HG03439 (cell line): ENCODE measurements around the gene CHMP2A.
"Not testable (repeated sequence)": the region's sequence is repeated elsewhere in the genome, so short reads cannot be mapped to it uniquely, and the experiment has no call there.

Source experiments
- ATAC-seq: cut with Tn5 transposase; IDR thresholded peaks from one replicate; pipeline ENCODE4 v1.9.1; 2021; ENCODE audit warnings: mild to moderate bottlenecking, moderate library complexity; ENCODE audit not compliant: unreplicated experiment

CHMP2A gene

DNA sequence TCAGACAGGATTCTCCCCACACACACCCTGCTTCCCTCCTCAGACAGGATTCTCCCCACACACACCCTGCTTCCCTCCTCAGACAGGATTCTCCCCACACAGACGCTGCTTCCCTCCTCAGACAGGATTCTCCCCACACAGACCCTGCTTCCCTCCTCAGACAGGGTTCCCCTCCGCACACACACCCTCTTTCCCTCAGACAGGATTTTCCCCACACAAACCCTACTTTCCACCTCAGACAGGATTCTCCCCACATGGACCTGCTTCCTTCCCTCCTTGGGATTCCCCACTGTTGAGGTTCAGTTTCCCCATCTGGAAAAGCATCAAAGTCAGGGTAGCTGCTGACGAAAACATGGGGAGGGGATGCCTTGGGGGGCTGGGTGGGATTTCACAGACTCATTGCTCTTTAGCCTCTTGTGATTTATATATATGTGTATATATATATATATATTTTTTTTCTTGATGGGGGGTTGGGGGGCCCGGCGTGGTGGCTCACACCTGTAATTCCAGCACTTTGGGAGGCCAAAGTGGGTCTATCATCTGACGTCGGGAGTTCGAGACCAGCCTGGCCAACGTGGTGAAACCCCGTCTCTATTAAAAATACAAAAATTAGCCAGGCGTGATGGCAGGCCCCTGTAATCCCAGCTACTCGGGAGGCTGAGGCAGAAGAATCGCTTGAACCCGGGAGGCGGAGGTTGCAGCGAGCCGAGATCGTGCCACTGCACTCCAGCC, 12.1 kb downstream of the CHMP2A start:
- not testable (repeated sequence) for ATAC-seq

DNA sequence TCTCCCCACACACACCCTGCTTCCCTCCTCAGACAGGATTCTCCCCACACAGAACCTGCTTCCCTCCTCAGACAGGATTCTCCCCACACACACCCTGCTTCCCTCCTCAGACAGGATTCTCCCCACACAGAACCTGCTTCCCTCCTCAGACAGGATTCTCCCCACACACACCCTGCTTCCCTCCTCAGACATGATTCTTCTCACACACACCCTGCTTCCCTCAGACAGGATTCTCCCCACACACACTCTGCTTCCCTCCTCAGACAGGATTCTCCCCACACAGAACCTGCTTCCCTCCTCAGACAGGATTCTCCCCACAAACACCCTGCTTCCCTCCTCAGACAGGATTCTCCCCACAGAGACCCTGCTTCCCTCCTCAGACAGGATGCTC, 15.7 kb downstream of the CHMP2A start:
- ATAC-seq: not testable (repeated sequence)

DNA sequence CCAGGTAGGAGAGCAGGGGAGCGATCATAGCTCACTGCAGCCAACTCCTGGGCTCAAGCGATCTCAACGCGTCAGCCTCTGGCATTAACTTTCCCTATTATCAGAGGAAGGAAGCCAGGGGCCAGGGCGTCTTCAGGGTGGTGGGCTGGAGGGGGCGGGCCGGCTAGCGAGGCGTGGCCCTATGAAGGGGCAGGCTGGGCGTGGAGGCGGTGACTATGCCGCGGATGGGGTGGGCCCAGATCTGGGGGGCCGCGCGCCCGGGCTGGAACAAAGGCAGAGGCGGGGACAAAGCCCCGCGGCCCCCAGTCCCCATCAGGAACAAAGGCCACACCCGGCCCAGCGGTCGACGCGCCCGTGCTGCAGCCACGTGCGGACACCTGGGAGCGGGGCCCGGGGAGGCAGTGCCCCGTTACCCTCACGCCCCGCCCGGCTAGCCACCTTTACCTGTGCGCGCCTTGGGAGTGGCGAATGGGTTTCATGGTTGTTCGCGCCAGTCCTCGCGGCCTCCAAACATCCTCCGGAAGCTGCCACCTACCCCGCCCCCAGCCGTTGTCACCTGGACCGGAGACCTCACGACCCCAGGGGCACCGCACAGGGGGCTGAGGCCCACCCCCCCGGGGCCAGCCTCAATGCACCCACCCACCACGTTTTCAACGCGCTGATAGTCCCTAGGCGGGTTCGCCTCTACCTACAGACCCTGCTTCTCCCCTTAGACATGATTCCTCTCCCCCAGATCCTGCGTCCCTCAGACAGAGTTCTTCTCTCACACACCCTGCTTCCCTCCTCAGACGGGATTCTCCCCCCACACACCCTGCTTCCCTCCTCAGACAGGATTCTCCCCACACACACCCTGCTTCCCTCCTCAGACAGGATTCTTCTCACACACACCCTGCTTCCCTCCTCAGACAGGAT, 16.4 kb downstream of the CHMP2A start:
- ATAC-seq: no peak

DNA sequence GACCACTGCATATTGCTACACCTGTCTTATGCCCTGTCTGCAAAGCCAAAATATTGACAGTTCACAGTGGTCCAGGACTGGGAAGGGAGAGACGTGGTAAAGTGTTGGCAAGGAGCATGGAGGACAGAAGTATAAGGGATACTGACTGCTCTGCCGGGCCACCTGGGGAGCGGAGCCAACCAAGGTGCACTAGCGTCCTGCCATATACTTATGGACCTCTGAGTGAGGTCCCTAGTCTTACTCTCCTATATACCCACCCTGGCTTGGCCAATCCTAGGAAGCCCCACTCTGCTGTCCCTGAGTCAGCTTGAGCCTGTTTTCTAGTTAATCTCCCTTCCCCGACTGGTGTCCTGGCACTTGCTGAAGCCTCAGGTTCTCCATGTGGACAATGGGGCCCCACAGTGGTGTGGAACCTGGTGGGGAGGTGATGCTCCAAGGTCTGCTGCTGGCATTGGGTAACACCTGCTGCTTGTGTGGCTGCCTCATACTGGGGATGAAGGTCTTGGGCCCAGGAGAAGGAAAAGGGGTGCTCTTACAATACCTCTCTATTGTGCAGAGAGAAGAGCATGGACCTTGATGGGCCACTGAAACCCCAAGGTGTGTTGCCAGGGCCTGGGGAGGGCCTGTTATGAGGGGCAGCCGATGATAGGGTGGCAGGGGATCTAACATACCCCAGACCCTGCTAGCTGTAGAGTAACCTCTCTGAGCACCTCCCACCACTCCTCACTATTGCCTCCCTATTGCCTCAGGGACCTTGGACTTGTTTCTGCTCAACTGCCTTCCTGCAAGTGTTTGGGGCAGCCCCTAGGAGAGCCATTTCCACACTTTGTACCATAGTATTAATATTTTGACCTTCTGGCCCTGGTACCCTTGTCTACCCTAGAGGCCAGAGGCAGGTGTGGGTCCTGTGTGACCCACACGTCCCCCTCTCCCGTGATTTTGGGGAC, 17.8 kb downstream of the CHMP2A start:
- ATAC-seq: no peak

DNA sequence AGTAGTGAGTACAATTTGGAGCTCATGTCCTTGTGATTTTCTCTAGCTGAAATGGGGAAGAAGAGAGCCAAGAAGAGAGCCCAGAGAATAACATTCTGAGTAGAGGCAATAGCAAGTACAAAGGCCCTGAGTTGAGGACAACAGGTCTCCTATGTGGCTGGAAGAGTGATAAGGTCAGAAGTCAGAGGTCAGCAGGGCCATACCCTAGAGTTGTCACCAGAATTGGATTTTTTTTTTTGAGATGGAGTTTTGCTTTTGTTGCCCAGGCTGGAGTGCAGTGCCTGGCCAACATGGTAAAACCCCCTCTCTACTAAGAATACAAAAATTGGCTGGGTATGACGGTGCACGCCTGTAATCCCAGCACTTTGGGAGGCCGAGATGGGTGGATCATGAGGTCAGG, 19.0 kb downstream of the CHMP2A start:
- ATAC-seq: no peak

DNA sequence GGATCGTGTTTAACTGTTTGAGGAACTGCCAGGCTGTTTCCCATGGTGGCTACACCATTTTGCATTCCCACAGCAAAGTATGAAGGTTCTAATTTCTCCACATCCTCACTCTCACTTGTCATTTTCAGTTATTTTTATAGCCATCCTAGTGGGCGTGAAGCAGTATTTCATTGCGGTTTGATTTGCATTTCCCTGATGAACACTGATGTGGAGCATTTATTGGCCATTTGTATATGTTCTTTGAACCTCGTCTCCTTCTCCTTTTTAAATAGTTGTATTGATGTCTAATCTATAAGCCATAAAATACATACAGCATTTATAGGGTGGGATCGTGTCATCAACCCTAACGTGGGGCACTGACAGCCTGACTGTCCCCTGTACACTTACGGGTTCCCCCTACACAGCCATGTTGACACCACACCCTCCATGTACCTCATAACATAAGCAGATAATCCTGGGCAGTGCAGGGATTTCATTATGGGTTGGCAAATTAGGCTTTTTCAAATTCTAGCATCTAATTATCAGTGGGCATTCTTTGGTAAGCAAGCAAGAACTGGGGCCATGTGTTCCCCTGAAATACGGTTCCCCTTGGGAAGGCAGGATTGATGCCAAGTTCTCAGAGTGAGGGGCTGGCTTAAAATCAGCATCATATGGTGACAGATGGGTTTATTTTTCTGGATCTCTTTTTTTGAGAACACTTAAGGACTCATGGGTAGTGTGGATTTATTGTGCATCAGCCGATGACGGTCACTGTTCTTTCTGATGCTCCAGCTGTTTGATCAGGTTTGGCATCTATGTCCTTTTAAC, 23.7 kb downstream of the CHMP2A start:
- ATAC-seq: no peak

DNA sequence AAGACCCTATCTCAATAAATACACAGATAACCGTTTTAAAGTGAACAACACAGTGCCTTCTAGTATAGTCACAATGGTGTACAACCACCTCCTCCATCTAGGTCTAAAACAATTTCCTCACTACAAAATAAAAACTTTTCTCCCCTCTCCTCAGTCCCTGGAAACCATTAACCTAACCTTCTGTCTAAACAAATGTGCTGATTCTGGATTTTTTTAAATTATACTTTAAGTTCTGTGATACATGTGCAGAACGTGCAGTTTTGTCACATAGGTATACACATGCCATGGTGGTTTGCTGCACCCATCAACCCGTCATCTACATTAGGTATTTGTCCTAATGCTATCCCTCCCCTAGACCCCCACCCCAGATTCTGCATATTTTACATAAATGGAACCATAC, 25.5 kb downstream of the CHMP2A start:
- no peak for ATAC-seq

DNA sequence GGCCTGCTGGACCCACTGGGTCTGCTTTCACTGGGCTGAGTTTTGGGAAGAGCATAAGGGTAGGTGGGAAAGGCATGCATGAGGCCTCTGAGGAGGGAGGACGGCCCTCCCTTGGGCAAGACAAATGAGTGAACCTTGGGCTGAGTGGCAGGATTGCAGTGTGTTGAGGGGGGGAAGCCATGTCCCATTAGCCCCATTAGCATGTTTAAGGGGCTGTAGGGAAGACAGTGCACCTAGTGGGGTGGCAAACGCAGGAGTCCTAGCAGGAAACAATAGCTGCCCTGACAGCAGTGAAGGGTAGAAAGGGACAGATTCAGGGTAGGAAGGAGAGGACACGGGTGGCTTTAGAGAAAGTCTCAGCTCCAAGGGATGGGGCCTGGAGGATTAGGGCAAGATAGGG, 32.2 kb downstream of the CHMP2A start:
- ATAC-seq: no peak

DNA sequence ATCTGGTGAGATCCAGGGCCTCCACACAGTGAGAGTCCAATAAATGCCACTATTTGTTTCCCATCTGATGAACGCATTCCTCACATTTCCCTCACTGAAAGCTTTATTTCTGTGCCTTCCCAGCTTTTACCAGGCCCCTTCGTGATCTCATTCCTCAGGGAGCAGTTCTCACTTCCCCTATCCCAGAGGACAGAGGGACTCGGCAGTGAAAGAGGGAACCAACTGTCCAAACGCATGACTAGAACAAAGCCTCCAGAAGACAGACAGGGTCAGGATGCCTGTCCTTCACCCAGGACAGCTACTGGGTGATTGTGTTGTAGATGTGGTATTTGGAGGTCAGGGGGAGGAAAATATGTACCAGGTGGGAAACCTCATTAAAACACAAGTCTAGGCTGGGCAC, 33.3 kb downstream of the CHMP2A start:
- no peak for ATAC-seq

DNA sequence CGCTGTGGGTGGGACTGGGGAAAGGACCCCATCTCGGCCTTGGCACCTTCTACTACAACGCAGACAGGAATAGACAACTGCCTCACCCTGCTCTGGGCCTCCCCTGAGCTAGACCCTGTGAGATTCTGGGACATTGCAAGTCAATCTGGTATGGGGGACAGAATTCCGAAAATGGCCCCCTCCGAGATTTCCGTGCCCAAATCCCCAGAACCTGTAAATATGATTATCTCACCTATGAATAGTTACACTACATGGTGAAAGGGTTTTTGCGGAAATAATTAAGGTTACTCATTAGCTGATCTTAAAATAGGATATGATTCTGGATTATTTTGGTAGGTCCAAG, 34.7 kb downstream of the CHMP2A start:
- ATAC-seq: no peak

DNA sequence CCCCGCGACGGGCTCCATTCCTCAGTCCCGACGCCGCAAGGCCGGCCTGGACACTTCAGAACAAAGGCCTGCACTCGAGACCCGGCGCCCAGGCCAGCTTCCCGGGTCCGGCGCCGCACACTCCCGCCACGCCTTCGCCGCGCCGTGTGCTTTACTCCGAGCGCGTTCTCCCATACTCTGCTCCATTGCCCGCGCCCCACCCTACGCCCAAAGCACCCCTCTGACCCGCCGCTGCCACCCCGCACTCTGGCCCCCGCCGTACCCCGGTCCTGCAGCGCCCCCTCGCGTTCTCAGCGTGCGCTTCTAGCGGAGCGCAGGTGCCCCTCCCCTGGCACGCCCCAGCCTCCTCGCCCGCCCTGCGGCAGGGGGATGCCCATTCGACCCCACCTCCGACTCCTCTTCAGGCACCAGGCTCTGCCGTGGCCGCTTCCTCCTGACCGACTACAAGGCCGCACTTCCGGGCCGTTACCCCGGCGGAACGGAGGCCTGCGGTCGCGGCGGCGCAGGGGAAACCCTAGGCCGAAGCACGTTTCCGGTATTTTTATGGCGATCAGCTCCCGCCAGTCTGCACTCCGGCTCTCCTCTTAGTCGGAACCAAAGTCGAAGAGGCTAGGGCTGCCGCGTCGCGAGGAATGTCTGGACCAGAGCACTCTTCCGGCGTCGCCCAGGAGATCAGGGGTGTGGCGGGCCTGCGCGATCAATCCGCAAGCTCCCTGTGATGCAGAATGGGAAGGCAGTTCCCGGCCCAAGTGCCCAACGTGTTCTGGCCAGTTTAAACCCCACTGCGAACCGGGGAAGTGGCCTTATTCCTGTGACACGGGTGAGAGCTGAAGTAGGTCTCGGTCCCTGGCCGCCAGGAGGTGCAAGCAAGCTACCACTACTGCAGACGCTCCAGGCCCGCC, 35.3 kb downstream of the CHMP2A start, which contains the start of gene ZBTB45:
Gene ZBTB45, minus strand, starts transcription at position 456 of the 902 bp plus-strand sequence. CDS start 2,137 bp downstream, outside the sequence.
- peak; percentile 79 for ATAC-seq

DNA sequence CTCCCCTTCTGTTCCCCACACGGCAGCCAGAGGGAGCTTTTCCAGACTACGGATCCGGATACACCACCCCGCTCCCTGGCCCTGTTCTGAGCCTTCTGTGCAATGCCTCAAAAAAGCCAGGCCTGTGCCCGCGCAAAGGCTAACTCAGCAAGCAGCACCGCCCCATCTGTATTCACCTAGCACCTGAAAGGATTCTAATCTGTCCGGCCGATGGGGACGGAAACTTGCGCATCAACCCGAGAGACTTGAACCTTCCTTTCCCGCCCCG, 35.9 kb downstream of the CHMP2A start:
- ATAC-seq: peak; percentile 2

DNA sequence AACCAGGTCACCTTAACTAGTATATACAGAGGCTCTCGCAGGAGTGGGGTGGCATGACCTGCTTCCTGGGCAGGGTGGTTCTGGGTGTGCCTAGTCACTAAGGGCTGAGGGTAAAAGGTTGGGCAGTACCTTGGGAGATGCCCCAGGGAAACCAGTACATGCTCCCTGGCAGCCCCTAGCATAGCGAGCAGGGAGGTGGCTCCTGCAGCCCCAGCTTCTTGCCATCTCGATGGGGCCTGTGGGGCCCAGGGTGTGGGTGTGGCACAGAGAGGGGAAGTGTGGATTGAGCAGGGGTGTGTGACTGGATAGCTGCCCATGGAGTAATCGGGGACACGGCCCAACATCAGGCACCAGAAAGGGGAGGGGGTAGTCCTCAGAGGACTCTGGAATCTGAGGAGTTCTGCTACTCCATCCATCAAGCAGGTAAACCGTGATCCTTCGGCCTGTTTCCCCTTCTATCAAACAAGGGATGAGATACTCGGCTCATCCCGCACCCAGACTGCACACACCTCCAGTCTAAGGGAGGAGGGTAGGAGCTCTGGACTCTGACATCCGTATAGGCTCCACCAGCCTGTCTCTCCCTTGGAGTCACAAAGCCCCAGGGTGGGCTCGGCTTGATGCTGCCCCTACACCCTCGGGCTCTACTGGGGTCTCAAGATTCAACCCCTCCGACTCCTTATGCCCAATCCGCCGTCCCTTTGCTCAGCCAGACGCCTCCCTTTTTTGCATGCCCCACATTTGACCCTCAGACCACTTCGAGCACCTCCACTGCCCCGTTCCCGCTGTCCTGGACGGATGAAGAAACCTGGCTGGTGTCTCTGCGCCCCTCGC, 36.4 kb downstream of the CHMP2A start:
- ATAC-seq: no peak

DNA sequence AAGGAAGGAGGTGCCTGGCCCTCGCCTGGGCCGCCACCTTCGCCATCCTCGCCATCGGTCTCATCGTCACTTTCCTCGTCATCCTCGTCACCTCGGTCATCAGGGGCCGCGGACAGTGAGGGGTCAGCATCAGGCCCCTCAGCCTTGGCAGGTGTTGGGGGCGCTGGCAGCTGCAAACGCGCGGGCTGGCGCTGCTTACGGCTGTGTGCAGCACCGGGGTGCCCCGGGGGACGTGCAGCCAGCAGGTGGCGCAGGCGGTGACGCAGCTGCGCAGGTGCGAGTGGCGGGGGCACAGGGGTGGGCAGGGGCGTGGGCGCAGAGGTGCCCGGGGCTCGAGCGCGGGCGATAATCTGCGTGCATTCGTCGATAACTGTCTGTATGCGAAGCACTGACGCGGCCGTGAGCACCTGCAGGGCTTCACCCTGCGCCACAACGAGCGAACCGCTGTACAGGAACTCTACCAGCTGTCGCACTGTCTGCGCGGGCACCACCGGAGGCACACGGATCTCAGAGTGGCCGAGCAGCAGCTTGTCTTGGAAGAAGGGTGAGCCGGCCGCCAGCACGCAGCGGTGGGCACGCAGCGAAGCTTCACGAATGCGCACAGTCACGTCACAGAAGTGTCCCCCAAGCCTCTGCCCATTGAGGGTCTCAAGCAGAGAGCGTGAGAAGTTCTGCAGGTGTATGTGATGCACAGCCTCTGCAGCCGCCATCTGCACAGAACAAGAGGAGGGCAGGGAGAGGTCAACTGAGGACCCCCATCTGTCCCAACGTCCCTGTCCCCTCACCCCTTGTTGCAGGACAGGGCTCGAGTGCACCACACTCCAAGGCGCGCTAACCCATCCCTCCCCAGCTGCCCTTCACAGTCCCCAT, 37.7 kb downstream of the CHMP2A start:
- no peak for ATAC-seq

DNA sequence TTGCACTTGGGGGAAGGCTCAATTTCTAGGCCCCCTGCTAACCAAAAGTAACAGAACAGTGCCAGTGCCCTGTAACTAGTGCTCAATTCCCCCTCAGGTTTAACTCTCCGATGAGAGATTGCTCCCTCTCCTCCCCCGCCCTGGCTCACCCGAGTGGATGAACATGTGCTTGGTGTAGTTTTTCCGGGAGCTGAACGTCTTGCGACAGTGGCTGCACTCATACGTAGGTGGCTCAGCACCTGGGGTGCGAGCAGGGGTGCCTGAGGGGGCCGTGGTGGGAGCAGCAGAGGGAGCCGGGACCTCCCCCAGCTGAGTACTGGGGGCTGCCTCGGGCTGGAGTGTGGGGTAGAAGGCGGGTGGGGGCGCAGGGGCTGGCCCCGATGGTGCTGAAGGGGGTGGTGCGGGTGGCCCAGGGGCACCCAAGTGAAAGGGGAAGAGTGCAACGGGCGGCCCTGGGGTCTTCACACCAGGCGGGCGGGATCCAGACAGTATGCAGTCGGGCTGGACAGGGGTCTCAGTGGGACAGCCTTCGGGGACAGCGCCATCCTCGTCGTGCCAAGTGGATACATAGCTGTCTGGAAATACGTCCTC, 38.6 kb downstream of the CHMP2A start:
- ATAC-seq: no peak

DNA sequence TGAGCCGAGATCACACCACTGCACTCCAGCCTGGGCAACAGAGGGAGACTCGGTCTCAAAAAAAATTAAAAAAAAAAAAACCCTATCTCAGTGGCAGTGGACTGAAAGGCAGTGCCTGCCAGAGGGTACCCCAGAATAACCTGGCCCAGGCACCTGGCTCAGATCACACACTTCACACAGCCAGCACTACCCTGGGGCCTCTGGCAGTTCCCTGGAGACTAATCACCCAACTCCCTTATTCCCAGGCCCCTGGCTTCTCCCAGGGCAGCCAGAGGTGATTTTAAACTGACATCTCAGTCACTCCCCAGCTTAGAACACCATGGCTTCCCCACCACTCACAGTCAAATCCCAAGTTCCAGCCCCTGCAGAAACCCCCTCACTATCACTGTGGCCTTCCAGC, 39.6 kb downstream of the CHMP2A start:
- no peak for ATAC-seq

DNA sequence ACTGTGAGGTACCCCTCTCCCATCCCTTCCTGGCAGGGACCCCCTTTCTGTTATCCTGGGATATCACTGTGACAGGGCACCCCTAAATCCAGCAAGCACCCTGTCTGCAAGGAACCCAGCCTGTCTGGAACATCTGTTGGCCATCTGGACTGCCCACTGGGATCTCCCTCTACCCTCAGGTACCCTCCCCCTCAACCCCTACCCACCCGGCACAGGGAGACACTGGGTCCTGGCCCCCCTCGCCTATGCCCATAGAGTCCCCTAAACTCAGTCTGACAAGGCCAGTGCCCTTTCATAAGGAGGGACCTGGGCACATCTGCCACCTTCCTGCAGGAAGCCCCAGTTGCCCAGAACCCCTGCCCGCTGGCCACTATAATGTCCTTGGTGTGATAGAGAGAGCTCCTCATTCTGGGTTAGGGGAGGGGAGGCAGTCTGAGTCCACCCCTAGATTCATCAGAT, 40.3 kb downstream of the CHMP2A start:
- ATAC-seq: no peak
